ENCODE data around the gene TLE4.

DNA sequence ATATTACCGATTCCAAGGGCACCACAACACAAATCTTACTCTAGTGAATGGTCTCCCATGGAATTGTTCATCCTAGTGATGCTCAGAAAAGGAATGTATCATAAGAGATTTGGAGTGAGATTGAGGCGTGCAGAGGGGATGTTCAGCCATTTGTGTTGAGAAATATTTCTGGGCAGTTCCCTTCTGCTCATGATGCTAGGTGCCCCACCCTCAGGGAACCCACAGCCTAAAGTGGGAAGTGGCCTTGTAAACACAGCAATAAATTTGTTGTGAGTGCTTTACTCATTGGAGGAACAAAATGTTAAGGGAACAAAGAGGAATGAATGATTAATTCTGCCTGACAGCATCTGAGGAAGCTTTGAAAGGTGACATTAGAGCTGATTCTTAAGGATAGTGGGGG lies 129.9 kb downstream of the TLE4 start:
- TF ChIP-seq CTCF (IDR thresholded peaks at IDR 0.05), result no peak
- no peak for TF ChIP-seq ZFX (IDR thresholded peaks at IDR 0.05; ENCODE audit: borderline replicate concordance)
